ENCODE measurements around the gene USP40.

DNA sequence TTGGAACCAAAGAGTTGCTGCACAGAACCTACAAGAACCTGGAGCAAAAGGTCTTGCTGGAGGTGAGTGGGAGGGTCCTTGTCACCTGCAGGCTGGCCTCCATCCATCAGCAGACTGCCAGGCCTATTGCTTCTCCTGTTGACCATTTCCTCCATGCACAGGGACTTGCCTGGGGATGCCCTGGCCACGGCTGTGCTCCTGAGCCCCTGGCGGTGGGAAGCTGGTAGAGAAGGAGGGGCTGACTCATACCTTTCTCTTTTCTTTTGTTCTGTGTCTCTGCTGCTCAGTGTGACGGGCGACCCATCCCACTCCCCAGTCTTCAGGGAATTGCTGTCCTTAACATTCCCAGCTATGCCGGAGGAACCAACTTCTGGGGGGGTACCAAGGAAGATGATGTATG is 109.6 kb downstream of the USP40 start:
- TF ChIP-seq, protein P1, sequence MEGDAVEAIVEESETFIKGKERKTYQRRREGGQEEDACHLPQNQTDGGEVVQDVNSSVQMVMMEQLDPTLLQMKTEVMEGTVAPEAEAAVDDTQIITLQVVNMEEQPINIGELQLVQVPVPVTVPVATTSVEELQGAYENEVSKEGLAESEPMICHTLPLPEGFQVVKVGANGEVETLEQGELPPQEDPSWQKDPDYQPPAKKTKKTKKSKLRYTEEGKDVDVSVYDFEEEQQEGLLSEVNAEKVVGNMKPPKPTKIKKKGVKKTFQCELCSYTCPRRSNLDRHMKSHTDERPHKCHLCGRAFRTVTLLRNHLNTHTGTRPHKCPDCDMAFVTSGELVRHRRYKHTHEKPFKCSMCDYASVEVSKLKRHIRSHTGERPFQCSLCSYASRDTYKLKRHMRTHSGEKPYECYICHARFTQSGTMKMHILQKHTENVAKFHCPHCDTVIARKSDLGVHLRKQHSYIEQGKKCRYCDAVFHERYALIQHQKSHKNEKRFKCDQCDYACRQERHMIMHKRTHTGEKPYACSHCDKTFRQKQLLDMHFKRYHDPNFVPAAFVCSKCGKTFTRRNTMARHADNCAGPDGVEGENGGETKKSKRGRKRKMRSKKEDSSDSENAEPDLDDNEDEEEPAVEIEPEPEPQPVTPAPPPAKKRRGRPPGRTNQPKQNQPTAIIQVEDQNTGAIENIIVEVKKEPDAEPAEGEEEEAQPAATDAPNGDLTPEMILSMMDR (IDR thresholded peaks at IDR 0.05; ENCODE audit: borderline replicate concordance, extremely low read depth, low read length, poor library complexity, severe bottlenecking), result no peak
- no peak for TF ChIP-seq EZH2 (IDR thresholded peaks at IDR 0.05; ENCODE audit: borderline replicate concordance, low read depth, low read length, severe bottlenecking)
